ENCODE data around the gene NOTCH1. TPM values are rescaled to one million over a fixed set of nuclear protein-coding genes. Genes with fewer than 3 reads are reported as not detected.

NOTCH1 gene
- total and polyA plus RNA-seq, 2 of the 13 experiments (the other 11 are each of a cell fraction or from before 2014, with no cell fraction given): 0.09 to 0.35 TPM

GRCh38 chr9:136464241-136464640, 81.6 kb downstream of the NOTCH1 start:
- H3K27ac ChIP-seq (ENCODE audit: extremely low read length, insufficient read depth, low read length): no peak overlapping the region
- H3K4me3 ChIP-seq (replicated peaks in 1 of 3; ENCODE audit: insufficient read depth in 1 of 3, low read depth in 2 of 3, low read length in 3 of 3): no peak overlapping the region
- DNase-seq (ENCODE audit: low spot score): no peak
- FAIRE-seq: no peak
- intact Hi-C loops (cut with micrococcal nuclease; ENCODE audit: unreplicated experiment): no loop called here
- H3K79me2 ChIP-seq (ENCODE audit: insufficient read depth, low read length): no peaks in the 10 kb centered on the region
- no peak for ATAC-seq
- in situ Hi-C loops (cut with HindIII; ENCODE audit: extremely low pct_ligation_motif_present, low pct_unique_long_range_greater_than_20kb): no loop called here
- BruUV-seq (replicated peaks): no TSS peak
- POLR2A ChIA-PET: interaction anchor here (0.6 kb wide), 1 partner anchor 54 kb away, joined by 3 read pairs; the partner anchor contains the start of genes ENTR1 and PMPCA
- H3K27me3 ChIP-seq (ENCODE audit: control insufficient read depth in 1 of 2, insufficient read depth in 2 of 2, low read length in 2 of 2): no peaks in the 10 kb centered on the region
- CTCF ChIA-PET (ENCODE audit: low intra/inter-chr PET ratio, low total read pairs): no interaction called here
- H4K20me1 ChIP-seq (ENCODE audit: insufficient read depth, low read length): no peaks in the 10 kb centered on the region
- H3K9ac ChIP-seq (ENCODE audit: insufficient read depth, low read depth, low read length): no peak overlapping the region
- H3K4me1 ChIP-seq (ENCODE audit: insufficient read depth, low read length): no peaks in the 10 kb centered on the region
- H3K9me3 ChIP-seq (ENCODE audit: low read length): no peaks in the 10 kb centered on the region
- WGBS (ENCODE audit: low lambda C conversion rate): 97% methylated on average over 6 of the region's 6 CpGs
- no peak overlapping the region for H2AFZ ChIP-seq (ENCODE audit: low read length)
- H3K36me3 ChIP-seq (replicated peaks in 1 of 2; ENCODE audit: control insufficient read depth in 1 of 2, insufficient read depth in 2 of 2, low read length in 2 of 2): peaks cover 52 to 89% of the 10 kb centered on the region in 2 experiments
- no peak overlapping the region for H3K4me2 ChIP-seq (ENCODE audit: low read depth, low read length)
- TF ChIP-seq ZNF382 (CRISPR knock-in tag; IDR thresholded peaks at IDR 0.05; ENCODE audit: borderline replicate concordance) (no peak), KDM4B (CRISPR knock-in tag; IDR thresholded peaks at IDR 0.05) (no peak), THYN1 (CRISPR knock-in tag; IDR thresholded peaks at IDR 0.05; ENCODE audit: borderline replicate concordance, low read depth) (no peak), ZBTB40 (IDR thresholded peaks at IDR 0.05) (no peak), ZBTB40 (CRISPR knock-in tag; IDR thresholded peaks at IDR 0.05) (no peak), ZNF891 (CRISPR knock-in tag; IDR thresholded peaks at IDR 0.05) (no peak), PHF21A (CRISPR knock-in tag; IDR thresholded peaks at IDR 0.05) (no peak), AGO1 (IDR thresholded peaks at IDR 0.05; ENCODE audit: low read depth, low read length, poor library complexity, severe bottlenecking) (no peak), ZNF598 (CRISPR knock-in tag; IDR thresholded peaks at IDR 0.05; ENCODE audit: borderline replicate concordance) (no peak), FOXM1 (CRISPR knock-in tag; IDR thresholded peaks at IDR 0.05) (no peak), SUZ12 (IDR thresholded peaks at IDR 0.05; ENCODE audit: low read depth, low read length) (no peak), KDM6A (CRISPR knock-in tag; IDR thresholded peaks at IDR 0.05; ENCODE audit: low read depth) (no peak), ZSCAN5A (CRISPR knock-in tag; IDR thresholded peaks at IDR 0.05; ENCODE audit: borderline replicate concordance) (no peak), NFRKB (IDR thresholded peaks at IDR 0.05) (no peak), SRF (IDR thresholded peaks at IDR 0.05; ENCODE audit: low read depth, low read length) (no peak)
